ENCODE data around the gene TCFL5.

Gene TCFL5

GRCh38 chr20:62895539-62895938 lies 33.9 kb upstream of the TCFL5 start:
- no peak for DNase-seq

DNA sequence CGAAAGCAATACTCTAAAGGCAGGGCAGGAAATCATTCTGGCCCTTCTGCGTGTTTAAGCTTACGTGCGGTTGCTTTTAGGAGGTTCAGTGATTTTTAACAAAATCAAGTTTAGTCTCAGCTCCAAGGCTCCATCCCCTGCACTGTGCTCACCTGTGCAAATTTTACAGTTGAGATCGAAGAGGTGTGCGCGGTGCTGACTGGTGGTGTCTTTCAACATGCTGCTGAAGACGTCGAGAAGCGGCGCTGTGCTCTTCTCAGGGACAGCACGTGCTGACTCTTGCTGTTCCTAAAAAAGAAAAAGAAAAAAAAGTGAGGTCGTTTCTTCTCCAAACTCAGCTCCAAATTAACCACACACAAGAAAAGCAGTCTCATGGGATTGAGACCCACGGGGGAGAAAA lies 32.6 kb upstream of the TCFL5 start:
- DNase-seq, result no peak

GRCh38 chr20:62893700-62894099 lies 32.1 kb upstream of the TCFL5 start:
- no peak for DNase-seq

- no peak for DNase-seq
These were observed 31.0 kb upstream of the TCFL5 start for GRCh38 chr20:62892348-62893304.

DNA sequence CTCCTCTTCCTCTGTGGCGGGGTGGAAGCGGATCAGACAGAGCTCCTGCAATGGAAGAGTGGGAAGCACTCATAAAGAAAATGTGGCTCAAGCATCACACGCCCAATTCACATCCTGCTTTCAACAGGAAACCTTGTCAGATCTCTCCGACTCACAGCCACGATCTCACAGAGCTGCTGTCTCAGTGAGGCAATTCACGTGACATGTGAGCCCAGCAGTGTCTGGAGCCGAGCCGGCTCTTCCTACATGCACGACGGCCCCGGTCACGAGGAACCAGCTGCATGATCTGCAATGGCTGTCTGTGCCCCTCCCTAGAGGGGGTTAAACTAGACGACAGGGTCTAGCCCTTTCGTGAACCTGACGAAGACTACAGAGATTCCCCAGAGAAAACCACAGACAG lies 29.5 kb upstream of the TCFL5 start:
- peak; percentile 21 for DNase-seq

- no peak for DNase-seq
These were observed 28.8 kb upstream of the TCFL5 start for GRCh38 chr20:62890444-62890843.

DNA sequence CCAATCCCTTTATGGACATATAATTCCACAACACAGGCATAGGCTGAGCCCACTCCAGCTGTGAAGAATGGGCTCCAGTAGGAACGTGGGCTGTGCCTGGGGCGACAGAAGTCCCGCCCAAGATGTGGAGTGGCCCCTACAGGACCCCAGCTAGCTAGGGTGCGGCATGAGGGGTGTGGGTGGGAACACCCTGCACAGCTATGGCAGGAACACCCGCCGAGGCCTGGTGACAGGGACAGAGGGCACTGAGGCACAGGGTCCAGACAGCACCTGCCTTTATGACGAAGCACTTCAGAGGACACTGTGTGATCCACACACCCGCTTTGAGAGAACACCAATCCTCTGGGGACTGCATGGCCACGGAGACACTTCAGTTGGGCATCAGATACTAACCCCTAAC lies 28.2 kb upstream of the TCFL5 start:
- DNase-seq, result no peak

- DNase-seq, result no peak
These were observed 27.8 kb upstream of the TCFL5 start for GRCh38 chr20:62889411-62889810.

- DNase-seq, result no peak
These were observed 27.3 kb upstream of the TCFL5 start for GRCh38 chr20:62888910-62889309.

DNA sequence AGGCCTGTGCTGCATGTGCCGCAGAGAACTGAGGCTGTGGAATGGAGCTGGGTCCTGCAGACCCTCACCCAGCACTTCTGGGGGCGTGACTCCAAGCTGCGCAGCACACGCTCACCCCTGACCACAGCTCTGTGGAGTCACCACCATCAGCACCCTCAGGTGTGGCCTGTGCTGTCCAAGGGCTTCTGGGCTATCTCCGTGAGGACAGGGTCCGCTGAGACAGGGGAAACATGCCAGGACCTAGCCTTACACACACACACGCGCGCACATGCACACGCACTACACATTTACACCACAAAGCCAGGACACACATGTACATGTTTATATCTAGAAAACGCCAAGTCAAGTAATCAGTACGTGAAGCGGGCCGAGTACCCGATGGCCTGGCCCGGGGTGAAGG lies 26.8 kb upstream of the TCFL5 start:
- no peak for DNase-seq

DNA sequence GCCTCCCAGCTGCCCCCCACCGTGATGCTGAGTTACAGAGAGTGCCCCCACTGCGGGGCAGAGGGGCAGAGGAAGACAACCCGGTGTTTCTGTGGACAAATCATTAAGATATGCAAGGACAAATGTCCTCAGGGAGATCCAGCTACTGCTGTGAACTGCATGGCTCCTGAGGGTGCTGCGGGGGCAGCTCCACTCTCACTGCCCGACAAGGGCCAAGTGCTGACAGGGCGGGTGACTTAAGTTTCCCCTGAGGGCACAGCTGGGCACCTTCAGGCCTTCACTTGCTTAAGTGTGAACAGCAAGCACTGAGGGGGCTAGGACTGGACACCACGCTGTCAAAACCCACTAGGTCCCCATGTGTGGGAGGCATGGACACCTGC lies 26.2 kb upstream of the TCFL5 start:
- no peak for DNase-seq

- no peak for DNase-seq
These were observed 25.7 kb upstream of the TCFL5 start for GRCh38 chr20:62887152-62887859.

- no peak for DNase-seq
These were observed 25.1 kb upstream of the TCFL5 start for GRCh38 chr20:62886709-62887058.

DNA sequence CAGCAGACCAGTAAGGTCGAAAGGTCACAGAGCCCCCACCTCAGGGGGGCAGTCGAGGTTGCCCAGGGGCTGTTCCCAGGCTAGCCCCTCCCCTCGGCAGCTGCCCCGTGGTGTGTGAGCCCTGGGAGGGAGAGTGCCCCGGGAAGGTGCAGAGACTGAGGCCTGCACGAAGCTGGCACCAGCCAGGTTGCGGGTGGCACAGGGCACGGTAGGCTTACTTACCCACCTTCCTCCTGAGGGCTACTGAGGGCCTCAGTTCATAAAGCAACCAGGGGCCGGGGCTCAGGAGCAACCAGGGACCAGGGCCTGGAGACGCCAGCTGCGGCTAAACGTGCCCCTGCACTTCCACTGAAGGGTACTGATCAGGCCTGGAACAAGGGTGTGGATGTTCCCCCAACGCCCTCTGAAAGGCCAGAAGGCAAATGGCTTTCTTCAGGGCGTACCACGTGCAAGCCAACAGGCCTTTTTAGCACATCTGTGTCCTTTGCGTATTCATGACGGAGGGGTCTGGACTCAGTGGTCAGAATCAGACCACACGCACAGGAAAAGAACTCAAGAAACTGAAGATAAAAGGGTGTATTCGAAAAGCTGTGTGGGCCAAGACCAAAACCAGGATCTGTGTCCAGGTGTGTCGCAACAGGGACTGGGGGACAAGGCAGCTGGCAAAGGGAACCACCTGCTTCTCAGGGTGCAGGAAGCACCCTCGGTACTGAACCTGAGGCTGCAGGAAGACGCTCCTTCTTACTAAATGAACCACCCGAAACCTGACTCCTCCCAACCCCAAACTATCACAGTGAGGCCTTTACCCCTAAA lies 24.5 kb upstream of the TCFL5 start:
- no peak for DNase-seq

DNA sequence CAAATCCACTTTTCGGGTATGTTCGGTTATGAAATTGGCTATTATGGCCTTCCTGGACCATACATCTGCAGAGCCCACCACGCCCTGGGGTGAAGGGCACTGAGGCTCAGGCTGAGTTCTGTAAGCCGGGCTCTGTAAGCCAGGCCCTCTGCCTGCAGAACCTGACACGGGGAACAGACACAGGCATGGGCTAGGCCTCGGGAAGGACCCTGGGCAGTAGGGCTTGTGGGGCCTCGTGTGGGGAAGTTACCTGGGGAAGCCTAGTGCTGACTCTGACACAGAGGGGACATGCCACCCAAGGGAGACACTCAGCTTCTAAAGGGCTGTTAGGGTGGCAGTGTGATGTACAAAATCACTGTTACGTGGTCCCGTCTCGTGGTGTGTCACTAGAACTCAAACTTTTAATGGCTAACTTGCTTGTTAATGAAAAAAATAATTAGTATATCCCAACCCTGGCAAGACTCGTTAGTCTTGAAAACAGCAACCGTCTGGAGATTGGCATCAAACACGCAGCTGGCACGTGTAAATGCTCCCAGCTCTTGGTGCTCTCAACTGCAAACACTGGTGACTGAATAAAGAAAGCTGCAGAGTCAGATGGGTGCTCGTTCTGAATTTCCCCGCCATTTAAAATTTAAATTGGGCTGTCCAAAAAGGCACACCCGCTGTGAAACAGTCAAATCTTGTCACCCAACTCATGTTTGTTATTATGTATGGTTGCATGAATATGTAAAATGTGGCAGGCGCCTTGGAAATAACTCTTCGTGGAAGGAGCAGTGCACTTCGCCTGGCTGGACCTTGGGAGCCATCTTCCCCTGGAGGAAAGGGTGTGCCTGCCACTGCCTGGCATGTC lies 23.6 kb upstream of the TCFL5 start:
- DNase-seq, result no peak

- DNase-seq, result no peak
These were observed 22.9 kb upstream of the TCFL5 start for GRCh38 chr20:62884556-62884955.

DNA sequence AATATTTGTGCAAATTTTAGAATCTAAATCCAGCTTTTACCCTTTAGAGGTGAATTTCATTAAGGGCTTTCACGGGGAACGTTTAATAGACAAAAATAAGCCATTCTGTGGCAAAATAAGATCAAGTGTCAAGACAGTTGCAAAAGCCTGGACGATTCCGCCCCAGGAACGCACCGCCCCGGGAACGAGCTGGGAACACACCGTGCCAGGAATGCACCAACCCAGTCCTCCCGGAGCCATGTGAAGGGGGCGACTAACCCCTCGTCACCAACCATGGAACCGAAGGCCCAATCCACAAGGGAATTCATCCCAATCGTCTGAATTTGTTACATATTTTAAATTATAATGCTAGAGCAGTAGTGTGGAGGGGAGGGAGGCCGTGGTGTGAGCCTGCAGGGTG lies 20.8 kb upstream of the TCFL5 start:
- no peak for DNase-seq

DNA sequence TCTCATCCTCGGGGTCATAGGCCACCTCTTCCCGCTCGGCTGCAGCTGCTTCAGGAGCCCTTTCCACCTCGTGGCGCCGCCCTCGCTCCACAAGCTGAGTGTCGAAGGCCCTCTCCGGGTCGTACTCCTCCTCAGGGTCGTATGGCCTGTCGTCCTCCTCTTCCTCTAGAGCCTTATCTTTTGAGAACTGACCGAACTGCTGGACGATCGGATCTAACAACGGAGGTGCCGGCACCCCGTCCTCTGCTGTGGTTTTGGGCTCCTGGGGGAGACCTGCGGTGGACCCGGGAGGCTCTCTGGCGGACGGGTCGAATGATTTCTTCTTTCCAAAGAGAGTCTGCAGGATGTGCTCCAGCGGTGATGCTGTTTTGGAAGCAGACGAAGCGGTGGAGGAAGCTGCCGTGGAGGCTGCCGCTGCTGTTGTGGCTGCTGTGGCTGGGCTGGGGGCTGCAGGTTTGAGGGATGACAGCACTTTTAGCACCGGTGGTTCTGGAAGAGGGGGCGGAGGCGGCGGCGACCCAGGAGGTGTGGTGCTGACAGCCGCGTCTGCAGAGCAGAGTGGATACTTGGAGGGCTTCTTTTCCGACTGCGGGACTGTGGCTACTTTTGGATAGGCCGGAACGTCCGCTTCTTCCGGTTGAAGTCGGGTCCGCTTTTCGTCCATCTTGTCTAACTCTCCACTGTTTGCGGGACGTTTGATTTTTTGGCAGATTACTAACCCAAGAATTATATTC lies 20.2 kb upstream of the TCFL5 start:
- DNase-seq, result no peak

GRCh38 chr20:62880935-62881661 lies 19.5 kb upstream of the TCFL5 start:
- no peak for DNase-seq

DNA sequence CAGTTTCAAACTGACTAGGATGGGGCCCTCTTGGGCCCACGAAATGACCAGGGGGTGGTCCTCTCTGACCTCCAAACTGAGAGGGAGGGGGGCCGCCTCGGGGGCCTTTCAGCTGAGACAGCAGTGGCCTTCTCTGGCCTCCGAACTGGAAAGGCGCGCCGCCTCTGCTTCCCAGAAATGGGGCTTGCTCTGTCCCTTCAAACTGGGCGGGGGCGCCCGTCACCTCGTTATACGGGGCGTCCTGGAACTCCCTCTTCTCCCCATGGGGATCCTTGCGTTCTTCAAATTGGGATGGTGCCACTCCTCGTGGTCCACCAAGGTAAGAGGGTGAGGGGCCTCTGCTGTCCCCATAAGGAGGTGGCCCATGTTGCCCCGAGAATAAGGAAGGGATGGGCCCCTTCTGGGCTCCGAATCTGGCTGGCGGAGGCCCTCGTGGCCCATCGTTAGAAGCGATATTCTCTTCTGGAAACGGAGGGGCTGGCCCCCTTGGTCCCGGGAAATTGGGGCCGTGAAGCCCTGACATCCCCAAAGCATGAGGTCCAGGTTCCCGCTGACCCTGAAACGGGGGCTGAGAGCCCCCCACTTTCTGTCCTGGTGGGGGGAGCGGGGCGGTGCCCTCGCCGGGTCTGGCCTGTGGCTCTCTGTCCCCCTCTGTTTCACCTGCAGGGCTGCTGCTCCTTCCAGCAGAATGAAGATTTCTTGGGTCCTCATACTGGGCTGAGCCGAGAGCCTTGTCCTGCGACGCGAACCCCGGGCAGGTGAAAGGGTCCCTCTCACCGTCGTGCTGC lies 18.7 kb upstream of the TCFL5 start:
- DNase-seq, result no peak
